GM18499 (cell line): ENCODE results near the gene DPT.

ENCODE experiments used
- ATAC-seq: cut with Tn5 transposase; IDR thresholded peaks from one replicate; pipeline ENCODE4 v1.9.1; 2021; ENCODE audit warnings: moderate number of reproducible peaks; ENCODE audit not compliant: insufficient read depth, unreplicated experiment

Gene DPT

DNA sequence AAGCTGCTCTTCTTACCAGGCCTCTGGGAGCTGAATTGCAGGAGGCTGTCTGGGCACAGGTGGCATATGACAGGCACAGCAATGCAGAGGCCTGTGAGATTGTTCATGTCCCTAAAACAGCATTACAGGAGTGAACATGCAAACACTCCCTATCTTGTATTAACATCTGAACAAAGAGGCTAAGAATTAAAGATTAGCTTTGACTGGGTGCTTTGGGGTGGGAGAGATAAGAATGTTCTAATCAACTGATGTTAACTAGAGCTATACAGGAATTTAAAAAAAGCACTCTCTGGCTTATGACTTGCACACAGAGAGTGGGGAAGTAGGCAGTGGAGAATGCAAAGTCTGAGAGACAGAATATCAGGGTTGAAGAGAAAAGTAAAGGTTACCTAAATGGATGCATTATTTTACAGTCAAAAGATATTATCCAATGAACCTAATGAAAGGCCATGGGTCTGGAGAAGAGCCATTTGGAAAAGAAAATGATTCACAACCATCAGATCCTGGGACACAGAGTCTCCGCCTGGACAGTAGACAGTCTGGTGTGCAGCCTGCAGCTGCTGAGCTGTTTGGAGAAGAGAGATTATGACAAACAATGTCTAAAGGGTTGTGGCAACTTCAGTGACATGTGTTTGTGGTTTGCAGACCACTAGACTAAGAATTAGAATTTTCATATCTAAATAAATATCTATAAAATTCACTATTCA is 20.2 kb downstream of the DPT start:
- ATAC-seq: no peak

DNA sequence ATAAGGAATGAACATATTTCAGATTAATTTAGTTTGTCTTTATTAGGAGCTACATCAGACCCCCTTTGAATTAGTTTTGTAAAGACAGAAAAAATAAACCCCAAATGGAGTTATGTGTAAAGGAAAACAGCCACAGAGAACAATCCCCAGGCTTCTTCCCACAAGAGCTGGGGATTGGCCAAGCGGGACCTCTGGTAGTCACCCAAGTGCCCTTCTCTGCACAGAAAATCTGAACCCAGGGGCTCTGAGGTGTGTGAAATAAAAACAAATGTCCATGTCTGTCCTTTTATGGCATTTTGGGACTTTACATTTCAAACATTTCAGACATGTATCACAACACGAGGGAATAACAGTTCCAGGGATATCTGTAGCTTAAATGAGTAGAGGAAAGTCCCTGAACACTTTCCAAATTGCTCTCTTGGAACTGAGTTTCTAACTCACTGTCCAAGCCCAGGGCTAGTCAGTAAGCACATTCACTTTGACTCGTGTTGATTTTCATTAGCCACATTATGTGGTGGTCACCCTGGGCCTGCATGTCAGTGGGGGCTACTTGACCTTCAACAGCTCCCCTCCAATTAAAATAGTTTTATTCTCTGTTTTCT is 22.5 kb downstream of the DPT start:
- no peak for ATAC-seq

- no peak for ATAC-seq
Observed at GRCh38 chr1:168700575-168701268, 28.3 kb downstream of the DPT start.

- ATAC-seq: no peak
Observed at GRCh38 chr1:168698453-168698852, 30.6 kb downstream of the DPT start.

- ATAC-seq: no peak
Observed at GRCh38 chr1:168697356-168698126, 31.5 kb downstream of the DPT start.

GRCh38 chr1:168696125-168696760 is 32.8 kb downstream of the DPT start:
- no peak for ATAC-seq

GRCh38 chr1:168693872-168694238 is 35.2 kb downstream of the DPT start:
- ATAC-seq: no peak

GRCh38 chr1:168693197-168693871 is 35.7 kb downstream of the DPT start:
- no peak for ATAC-seq

GRCh38 chr1:168692472-168692871 is 36.5 kb downstream of the DPT start:
- ATAC-seq: no peak

DNA sequence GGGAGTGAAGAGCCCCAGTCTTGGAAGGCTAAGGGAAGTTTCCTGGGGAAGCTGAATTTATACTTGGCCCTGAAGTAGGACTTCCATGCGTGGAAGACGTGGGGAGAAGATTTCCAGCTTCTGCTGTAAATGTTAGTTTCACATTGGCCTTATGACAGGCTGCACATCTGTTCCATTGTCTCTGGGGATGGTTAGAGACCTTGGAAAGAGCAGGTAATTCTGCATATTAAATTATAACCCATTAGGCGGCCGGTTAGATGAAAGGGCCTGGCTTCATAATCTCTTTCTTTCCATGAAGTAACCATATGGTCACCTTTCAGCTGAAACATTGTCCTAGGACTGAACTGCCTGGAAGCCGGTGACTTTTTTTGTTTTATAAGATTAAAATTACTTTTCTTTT is 37.5 kb downstream of the DPT start:
- no peak for ATAC-seq

- ATAC-seq: no peak
Observed at GRCh38 chr1:168689726-168690602, 39.0 kb downstream of the DPT start.

DNA sequence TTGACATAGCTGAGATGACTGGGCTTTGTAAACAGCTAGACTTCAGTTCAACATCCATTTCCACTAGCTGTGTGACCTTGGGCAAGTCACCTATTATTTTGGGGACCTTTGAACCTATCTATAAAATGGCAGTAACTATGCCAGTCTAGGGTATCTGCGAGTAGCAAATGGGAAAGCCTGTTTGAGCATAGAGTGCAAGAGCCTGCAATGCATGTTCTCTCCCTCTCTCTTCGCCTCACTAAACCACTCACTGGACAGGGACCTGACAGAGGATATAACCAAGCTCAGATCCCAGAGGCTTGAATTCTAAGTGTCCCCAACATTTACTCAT is 39.7 kb downstream of the DPT start:
- ATAC-seq: no peak

DNA sequence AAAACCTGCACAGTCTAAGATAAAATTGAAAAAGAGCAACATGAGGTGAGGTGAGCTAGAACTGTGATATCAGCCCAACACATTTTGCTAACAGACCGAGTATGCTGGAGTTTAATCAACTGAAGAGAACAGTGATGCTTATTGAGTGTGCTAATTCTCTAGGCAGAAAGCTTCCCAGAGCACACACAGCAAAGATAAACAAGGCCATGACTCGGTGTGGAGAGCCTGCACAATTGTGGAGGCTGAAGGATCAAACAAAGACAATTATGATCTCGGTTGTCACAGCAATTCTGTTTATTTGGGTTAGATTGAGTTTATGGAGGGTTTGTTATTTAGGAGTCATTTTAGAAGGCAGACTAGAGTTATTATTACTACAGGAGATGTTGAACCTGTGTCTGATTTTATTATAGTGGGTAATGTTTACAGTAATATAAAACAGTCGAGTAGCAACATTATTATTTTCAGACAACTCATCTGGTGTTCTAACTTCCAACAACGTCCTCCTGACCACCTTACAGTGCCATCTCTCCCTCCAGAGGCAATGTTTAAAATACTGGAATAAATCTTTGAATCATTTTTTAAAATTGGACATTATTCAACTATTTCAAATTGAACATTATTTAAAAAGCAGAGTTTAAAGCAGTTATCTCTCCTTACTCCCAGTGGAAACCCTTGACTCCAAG is 40.2 kb downstream of the DPT start:
- ATAC-seq: no peak

DNA sequence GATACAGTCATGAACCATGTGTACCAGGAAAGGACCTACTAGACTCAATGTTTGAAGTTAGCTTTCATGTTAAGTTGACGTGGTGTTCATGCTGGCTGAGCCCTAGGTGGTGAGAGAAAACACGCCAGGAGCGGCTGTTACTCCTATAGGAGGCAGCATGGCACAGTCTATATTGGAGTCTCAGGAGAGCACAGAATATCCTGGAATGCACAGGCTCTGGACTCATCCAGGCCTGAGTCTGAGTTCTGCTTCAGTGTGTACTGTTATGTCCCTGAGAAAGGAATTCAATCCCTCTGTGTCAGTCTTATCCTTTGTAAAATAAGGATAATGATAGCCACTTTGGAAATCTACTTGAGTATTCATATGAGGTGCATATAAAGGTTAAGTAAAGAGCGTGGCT is 41.2 kb downstream of the DPT start:
- ATAC-seq: no peak

DNA sequence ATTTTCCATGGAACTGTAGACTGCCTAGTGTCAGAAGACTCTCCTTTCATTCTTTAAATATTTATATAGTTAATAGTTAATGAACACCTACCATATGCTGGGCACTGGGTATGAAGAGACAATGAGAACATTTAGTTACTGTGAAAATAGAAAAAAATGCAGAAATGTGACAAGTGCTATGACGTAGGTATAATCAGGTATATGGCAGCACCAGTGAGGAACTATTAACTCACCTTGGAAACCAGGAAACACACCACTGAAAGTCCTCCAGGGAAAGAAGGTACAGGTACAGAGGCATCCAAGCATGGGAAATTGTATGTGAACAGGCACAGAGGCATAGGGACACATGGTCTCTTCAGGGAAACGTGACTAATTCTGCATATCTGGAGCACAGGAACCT is 42.3 kb downstream of the DPT start:
- ATAC-seq: no peak

GRCh38 chr1:168683871-168684270 is 45.1 kb downstream of the DPT start:
- ATAC-seq: no peak

DNA sequence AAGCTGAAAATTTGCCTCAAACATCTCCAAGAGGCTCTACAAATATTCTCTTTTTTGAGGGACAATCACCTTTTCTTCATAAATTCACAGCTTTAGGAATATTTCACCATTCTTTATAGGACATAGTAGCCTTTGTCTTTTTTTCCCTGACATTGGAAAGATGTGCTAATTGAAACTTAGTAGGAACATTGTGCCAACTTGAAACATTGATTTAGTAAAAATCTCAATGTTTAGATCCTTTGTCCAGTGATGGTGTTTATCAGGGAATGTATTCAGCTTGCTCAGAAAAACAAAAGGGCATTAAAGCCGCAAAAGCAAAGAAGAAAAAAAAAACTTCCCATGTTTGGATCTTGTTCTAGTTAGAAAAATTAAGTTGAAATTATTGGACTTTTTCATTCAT is 52.1 kb downstream of the DPT start:
- ATAC-seq: no peak

DNA sequence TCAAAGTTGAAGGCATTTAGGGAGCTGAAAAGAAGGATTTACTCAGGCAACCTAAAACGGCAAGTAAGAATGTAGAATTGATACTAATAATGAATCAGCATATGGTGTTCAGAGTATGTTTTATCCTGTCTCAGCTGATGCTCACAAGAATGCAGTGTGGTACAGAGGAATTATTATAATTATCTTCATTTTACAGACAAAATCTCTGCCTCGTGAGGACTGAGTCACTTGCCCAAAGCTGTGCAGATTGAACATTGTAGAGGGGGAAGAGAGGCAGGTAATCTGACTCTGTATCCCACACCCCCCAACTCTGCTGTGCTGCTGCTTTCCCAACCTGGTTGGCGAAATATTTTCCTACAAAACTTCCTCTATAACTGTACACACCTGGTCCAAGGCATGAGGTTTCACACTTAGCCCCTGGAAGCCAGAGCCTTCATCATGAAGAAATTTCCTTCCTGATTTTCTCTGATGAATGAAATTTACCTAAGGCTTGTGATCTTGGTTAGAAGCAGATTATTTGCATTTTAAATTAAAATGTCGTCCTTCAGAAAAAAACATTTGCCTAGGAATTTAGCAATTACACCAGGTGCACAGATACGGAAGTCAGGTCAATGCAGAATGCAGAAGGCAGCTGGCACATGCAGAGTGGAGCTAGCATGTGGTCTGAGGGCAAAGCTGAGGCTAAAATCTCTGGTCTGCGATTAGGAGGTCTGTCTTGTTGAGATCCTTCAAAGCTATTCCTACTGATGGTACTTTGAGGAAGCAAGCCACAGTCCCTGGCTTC is 52.8 kb downstream of the DPT start:
- ATAC-seq: no peak
